ENCODE results near the gene PKD2L1.
A peak's percentile ranks its signal among the peaks of the same experiment; 100 is the strongest.
"Not testable (repeated sequence)": the region's sequence is repeated elsewhere in the genome, so short reads cannot be mapped to it uniquely, and the experiment has no call there.

Gene PKD2L1

DNA sequence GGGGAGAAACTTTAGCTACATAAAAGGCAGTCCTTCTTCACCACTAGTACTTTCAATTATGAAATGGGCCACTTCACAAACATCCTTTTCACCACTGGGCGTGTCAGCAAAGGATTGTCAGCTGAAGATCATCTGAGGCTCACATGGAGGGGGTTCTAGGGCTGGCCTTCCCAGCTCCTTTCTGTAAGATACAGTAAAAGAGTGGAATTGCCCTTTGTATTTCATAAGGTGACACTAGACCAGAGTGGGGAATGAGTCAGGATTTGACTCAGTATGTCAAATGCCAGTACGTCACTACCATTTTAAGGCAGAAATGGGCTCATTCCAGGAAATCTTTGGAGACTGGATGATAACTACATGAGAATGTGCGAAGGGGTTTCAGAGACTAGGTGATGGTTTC is 22.3 kb downstream of the PKD2L1 start:
- Histone ChIP-seq H3K4me3 (ENCODE audit: insufficient read length, low read depth) (no peak overlapping the region), H3K9me3 (ENCODE audit: insufficient read depth, low read length) (no peaks in the 10 kb centered on the region), H3K36me3 (ENCODE audit: insufficient read depth, insufficient read length, low read length) (no peaks in the 10 kb centered on the region), H3K9ac (ENCODE audit: insufficient read length, low read depth) (no peak overlapping the region), H3K27me3 (ENCODE audit: insufficient read depth, insufficient read length) (no peaks in the 10 kb centered on the region), H3K4me1 (ENCODE audit: insufficient read depth, insufficient read length) (no peaks in the 10 kb centered on the region)
- DNase-seq (ENCODE audit: low read depth, low spot score): no peak
- no peak for TF ChIP-seq SUZ12 (IDR thresholded peaks at IDR 0.05; ENCODE audit: extremely low read depth, insufficient read depth, insufficient read length)
- TF ChIP-seq YY1 (IDR thresholded peaks at IDR 0.05; ENCODE audit: insufficient read depth, insufficient read length): no peak
- TF ChIP-seq ZNF274 (IDR thresholded peaks at IDR 0.05; ENCODE audit: low read depth, low read length): no peak

DNA sequence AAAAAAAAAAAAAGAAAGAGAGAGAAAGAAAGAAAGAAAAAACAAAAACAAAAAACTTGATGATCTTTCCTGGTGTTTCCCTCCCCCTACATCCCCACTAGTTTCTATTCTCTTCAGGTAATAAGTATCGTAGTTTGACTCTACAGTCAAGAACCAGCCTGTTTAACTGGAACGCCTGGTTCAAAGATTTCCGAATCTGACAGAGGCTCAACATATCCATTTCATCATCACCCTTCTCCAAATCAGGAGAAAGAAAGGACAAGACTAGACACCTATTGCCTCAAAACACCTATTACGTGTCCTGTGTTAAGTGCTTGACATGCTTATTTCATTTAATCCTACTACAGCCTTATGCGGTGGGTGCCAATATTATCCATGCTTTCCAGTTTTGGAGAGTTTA is 23.2 kb downstream of the PKD2L1 start:
- DNase-seq (ENCODE audit: low read depth, low spot score): no peak
- Histone ChIP-seq H3K4me1 (ENCODE audit: insufficient read depth, insufficient read length) (no peaks in the 10 kb centered on the region), H3K4me3 (ENCODE audit: insufficient read length, low read depth) (no peak overlapping the region), H3K9ac (ENCODE audit: insufficient read length, low read depth) (no peak overlapping the region), H3K27me3 (ENCODE audit: insufficient read depth, insufficient read length) (no peaks in the 10 kb centered on the region), H3K9me3 (ENCODE audit: insufficient read depth, low read length) (no peaks in the 10 kb centered on the region), H3K36me3 (ENCODE audit: insufficient read depth, insufficient read length, low read length) (no peaks in the 10 kb centered on the region)
- no peak for TF ChIP-seq YY1 (IDR thresholded peaks at IDR 0.05; ENCODE audit: insufficient read depth, insufficient read length)

DNA sequence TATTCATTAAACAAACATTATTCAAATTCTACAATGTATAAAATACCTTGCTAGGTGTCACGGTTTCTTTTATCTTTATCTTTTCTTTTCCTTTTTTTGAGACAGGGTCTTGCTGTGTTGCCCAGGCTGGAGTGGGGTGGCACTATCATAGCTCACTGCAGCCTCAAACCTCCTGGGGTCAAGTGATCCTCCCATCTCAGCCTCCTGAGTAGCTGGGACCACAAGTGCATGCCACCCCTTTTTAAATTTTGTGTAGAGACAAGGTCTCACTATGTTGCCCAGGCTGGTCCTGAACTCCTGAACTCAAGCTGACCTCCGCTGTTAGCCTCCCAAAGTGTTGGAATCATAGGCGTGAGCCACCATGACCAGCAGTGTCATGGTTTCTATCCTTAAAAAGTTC is 25.6 kb downstream of the PKD2L1 start:
- H3K4me1 ChIP-seq (ENCODE audit: insufficient read depth, insufficient read length): no peaks in the 10 kb centered on the region
- H3K27me3 ChIP-seq (ENCODE audit: insufficient read depth, insufficient read length): no peaks in the 10 kb centered on the region
- H3K9ac ChIP-seq (ENCODE audit: insufficient read length, low read depth): no peak overlapping the region
- no peak for DNase-seq (ENCODE audit: low read depth, low spot score)
- TF ChIP-seq ZNF274 (IDR thresholded peaks at IDR 0.05; ENCODE audit: low read depth, low read length) (no peak), SUZ12 (IDR thresholded peaks at IDR 0.05; ENCODE audit: extremely low read depth, insufficient read depth, insufficient read length) (no peak), YY1 (IDR thresholded peaks at IDR 0.05; ENCODE audit: insufficient read depth, insufficient read length) (no peak)
- no peaks in the 10 kb centered on the region for H3K36me3 ChIP-seq (ENCODE audit: insufficient read depth, insufficient read length, low read length)
- H3K4me3 ChIP-seq (ENCODE audit: insufficient read length, low read depth): no peak overlapping the region
- no peaks in the 10 kb centered on the region for H3K9me3 ChIP-seq (ENCODE audit: insufficient read depth, low read length)

DNA sequence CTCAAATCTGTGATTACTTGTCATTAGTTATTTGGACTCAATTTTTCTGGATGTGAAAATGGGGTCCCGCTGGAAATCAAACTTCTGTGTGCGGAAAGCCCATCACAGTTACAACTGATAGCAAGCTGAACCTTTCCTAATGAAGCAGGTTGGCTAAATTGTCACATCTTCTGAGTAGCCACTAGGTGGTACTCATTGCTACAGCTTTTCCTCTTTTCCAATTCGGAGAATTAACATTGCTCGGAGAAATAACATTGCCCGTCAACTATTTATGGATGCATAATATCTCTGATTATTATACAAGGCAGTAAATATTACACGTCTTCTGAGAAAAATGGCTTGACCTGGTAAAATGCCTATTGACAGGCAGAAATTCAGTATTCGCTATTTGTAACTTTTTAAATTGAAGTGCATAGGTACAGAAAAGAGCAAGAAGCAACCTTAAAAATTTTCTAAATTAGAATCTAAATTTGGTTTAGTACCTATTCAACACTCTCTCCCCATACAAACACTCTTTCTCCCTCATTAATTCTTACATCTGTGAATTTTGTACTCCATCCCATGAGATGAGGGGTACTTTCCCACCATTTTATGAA is 26.2 kb downstream of the PKD2L1 start:
- no peak for DNase-seq (ENCODE audit: low read depth, low spot score)
- no peaks in the 10 kb centered on the region for H3K4me1 ChIP-seq (ENCODE audit: insufficient read depth, insufficient read length)
- H3K9ac ChIP-seq (ENCODE audit: insufficient read length, low read depth): no peak overlapping the region
- no peak overlapping the region for H3K4me3 ChIP-seq (ENCODE audit: insufficient read length, low read depth)
- H3K27me3 ChIP-seq (ENCODE audit: insufficient read depth, insufficient read length): no peaks in the 10 kb centered on the region
- no peaks in the 10 kb centered on the region for H3K36me3 ChIP-seq (ENCODE audit: insufficient read depth, insufficient read length, low read length)
- TF ChIP-seq SUZ12 (IDR thresholded peaks at IDR 0.05; ENCODE audit: extremely low read depth, insufficient read depth, insufficient read length) (no peak), ZNF274 (IDR thresholded peaks at IDR 0.05; ENCODE audit: low read depth, low read length) (no peak), YY1 (IDR thresholded peaks at IDR 0.05; ENCODE audit: insufficient read depth, insufficient read length) (no peak)
- no peaks in the 10 kb centered on the region for H3K9me3 ChIP-seq (ENCODE audit: insufficient read depth, low read length)

DNA sequence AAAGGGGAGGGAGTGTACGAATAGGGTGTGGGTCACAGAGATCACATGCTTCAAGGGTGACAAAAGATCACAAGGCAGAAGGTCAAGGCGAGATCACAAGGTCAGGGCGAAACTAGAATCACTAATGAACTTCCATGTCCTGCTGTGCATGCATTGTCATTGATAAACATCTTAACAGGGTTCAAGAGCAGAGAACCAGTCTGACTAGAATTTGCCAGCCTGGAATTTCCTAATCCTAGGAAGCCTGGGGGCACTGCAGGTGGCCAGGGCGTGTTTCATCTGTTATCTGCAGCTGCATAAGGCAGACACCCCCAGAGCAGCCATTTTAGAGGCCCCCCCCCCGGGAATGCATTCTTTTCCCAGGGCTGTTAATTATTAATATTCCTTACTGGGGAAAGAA is 28.9 kb downstream of the PKD2L1 start:
- not testable (repeated sequence) for H3K4me3 ChIP-seq (ENCODE audit: insufficient read length, low read depth); H3K36me3 ChIP-seq (ENCODE audit: insufficient read depth, insufficient read length, low read length); H3K4me1 ChIP-seq (ENCODE audit: insufficient read depth, insufficient read length); H3K9ac ChIP-seq (ENCODE audit: insufficient read length, low read depth); H3K27me3 ChIP-seq (ENCODE audit: insufficient read depth, insufficient read length); H3K9me3 ChIP-seq (ENCODE audit: insufficient read depth, low read length)
- peak; percentile 47 for DNase-seq (ENCODE audit: low read depth, low spot score)

DNA sequence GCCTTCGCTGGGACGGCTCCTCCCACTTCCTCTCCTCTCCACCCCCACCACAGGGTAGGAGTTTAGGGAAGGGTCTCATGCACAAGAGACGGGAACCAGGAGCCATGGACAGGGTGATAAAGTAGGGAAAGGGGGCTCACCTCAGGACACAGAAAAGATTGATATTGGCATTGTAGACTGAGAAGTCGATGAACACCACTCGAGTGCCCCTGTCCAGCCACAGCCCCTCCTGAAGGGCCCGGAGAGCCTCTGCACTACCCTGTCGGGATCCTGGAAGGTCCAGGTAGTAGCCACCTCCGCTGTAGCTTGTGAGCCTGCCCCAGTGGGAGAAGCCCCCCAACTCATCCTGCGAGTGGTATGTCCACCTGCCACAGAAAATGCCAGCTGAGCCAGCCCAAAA is 32.8 kb downstream of the PKD2L1 start:
- peaks cover 3% of the 10 kb centered on the region for H3K27me3 ChIP-seq (ENCODE audit: insufficient read depth, insufficient read length)
- no peaks in the 10 kb centered on the region for H3K4me1 ChIP-seq (ENCODE audit: insufficient read depth, insufficient read length)
- no peaks in the 10 kb centered on the region for H3K36me3 ChIP-seq (ENCODE audit: insufficient read depth, insufficient read length, low read length)
- no peaks in the 10 kb centered on the region for H3K9me3 ChIP-seq (ENCODE audit: insufficient read depth, low read length)
- no peak overlapping the region for H3K9ac ChIP-seq (ENCODE audit: insufficient read length, low read depth)
- H3K4me3 ChIP-seq (ENCODE audit: insufficient read length, low read depth): no peak overlapping the region
- no peak for DNase-seq (ENCODE audit: low read depth, low spot score)
- no peak for TF ChIP-seq SUZ12 (IDR thresholded peaks at IDR 0.05; ENCODE audit: extremely low read depth, insufficient read depth, insufficient read length)
- no peak for TF ChIP-seq ZNF274 (IDR thresholded peaks at IDR 0.05; ENCODE audit: low read depth, low read length)

DNA sequence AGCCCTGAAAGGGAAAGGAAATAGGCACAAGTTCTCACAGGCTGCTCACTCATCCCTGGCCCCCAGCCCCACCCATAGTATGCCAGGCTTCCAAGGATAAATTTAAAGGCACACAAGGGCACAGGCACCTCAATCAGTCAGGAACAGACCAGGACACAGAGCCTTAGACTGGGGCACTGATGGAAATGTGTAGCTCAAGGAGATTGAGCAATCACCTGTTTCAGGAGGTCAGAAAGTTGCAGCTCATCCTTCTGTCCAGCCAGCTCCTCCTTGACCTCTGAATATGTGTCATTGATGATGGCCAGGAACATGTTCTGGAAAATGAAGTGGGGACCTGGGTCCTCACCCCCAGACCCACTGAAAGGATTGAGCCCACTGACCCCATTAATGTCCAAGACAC is 37.0 kb downstream of the PKD2L1 start:
- Histone ChIP-seq H3K9me3 (ENCODE audit: insufficient read depth, low read length) (no peaks in the 10 kb centered on the region), H3K4me1 (ENCODE audit: insufficient read depth, insufficient read length) (no peaks in the 10 kb centered on the region), H3K36me3 (ENCODE audit: insufficient read depth, insufficient read length, low read length) (no peaks in the 10 kb centered on the region), H3K9ac (ENCODE audit: insufficient read length, low read depth) (no peak overlapping the region), H3K4me3 (ENCODE audit: insufficient read length, low read depth) (no peak overlapping the region), H3K27me3 (ENCODE audit: insufficient read depth, insufficient read length) (peaks cover 10% of the 10 kb centered on the region)
- no peak for TF ChIP-seq YY1 (IDR thresholded peaks at IDR 0.05; ENCODE audit: insufficient read depth, insufficient read length)
- TF ChIP-seq ZNF274 (IDR thresholded peaks at IDR 0.05; ENCODE audit: low read depth, low read length): no peak
- TF ChIP-seq SUZ12 (IDR thresholded peaks at IDR 0.05; ENCODE audit: extremely low read depth, insufficient read depth, insufficient read length): no peak
- no peak for DNase-seq (ENCODE audit: low read depth, low spot score)

DNA sequence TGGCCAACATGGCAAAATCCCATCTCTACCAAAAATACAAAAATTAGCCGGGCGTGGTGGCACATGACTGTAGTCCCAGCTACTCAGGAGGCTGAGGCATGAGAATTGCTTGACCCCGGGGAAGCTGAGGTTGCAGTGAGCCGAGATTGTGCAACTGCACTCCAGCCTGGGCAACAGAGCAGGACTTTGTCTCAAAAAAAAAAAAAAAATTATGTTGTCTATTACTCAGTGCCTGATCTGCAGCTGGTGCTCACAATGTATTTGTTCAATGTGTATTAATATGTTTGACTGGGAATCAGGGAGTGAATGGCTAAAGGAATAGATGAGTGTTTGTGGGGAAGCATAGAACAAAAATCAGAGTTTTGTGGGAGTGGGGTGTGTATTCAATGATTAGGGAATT is 37.7 kb downstream of the PKD2L1 start:
- not testable (repeated sequence) for H3K36me3 ChIP-seq (ENCODE audit: insufficient read depth, insufficient read length, low read length); H3K9me3 ChIP-seq (ENCODE audit: insufficient read depth, low read length); H3K4me1 ChIP-seq (ENCODE audit: insufficient read depth, insufficient read length); H3K9ac ChIP-seq (ENCODE audit: insufficient read length, low read depth); H3K4me3 ChIP-seq (ENCODE audit: insufficient read length, low read depth); DNase-seq (ENCODE audit: low read depth, low spot score); H3K27me3 ChIP-seq (ENCODE audit: insufficient read depth, insufficient read length)
